Stimulated activated CD4-positive, alpha-beta T cell treated with anti-CD3 and anti-CD28 coated beads, Interleukin-4, amount 100 ng/mL, for 1 hour (primary cell): Measurements from ENCODE around the gene PRR22.

Experiments
- DNase-seq: peaks from one replicate; pipeline ENCODE4 v3.0.0-alpha.2; 2020

Gene PRR22

GRCh38 chr19:5784581-5785147 lies at the start of gene PRR22:
Gene PRR22 (minus strand): TSS chr19:5784746. CDS start chr19:5784660, 86 bp downstream.
- no peak for DNase-seq

GRCh38 chr19:5832527-5833216 lies 48.1 kb upstream of the PRR22 start:
- DNase-seq, result no peak

- no peak for DNase-seq
Measured at GRCh38 chr19:5832061-5832460, 47.5 kb upstream of the PRR22 start.

- DNase-seq, result no peak
Measured at GRCh38 chr19:5831159-5831558, 46.6 kb upstream of the PRR22 start.

GRCh38 chr19:5829567-5830310 lies 45.2 kb upstream of the PRR22 start:
- DNase-seq, result no peak

- DNase-seq, result peak; percentile 43
Measured at GRCh38 chr19:5828661-5829566, 44.4 kb upstream of the PRR22 start.

GRCh38 chr19:5827891-5828660 lies 43.5 kb upstream of the PRR22 start:
- DNase-seq, result peak; percentile 95

GRCh38 chr19:5827342-5827890 lies 42.9 kb upstream of the PRR22 start:
- no peak for DNase-seq

- peak; percentile 16 for DNase-seq
Measured at GRCh38 chr19:5826531-5827341, 42.2 kb upstream of the PRR22 start.

GRCh38 chr19:5825178-5825577 lies 40.6 kb upstream of the PRR22 start:
- DNase-seq, result no peak

- no peak for DNase-seq
Measured at GRCh38 chr19:5824751-5825150, 40.2 kb upstream of the PRR22 start.

GRCh38 chr19:5823579-5824281 lies 39.2 kb upstream of the PRR22 start:
- no peak for DNase-seq

GRCh38 chr19:5822181-5822844 lies 37.8 kb upstream of the PRR22 start:
- DNase-seq, result no peak

GRCh38 chr19:5821521-5822180 lies 37.1 kb upstream of the PRR22 start:
- DNase-seq, result no peak

- no peak for DNase-seq
Measured at GRCh38 chr19:5820785-5821184, 36.2 kb upstream of the PRR22 start.

- no peak for DNase-seq
Measured at GRCh38 chr19:5818594-5818993, 34.0 kb upstream of the PRR22 start.

- no peak for DNase-seq
Measured at GRCh38 chr19:5817218-5817617, 32.7 kb upstream of the PRR22 start.

- DNase-seq, result no peak
Measured at GRCh38 chr19:5814852-5815246, 30.3 kb upstream of the PRR22 start.
